GM19395 (cell line): ENCODE data around the gene DGAT2L6.

ENCODE experiments used
- ATAC-seq: cut with Tn5 transposase; IDR thresholded peaks from one replicate; pipeline ENCODE4 v1.9.1; 2021; ENCODE audit warnings: mild to moderate bottlenecking, moderate library complexity; ENCODE audit not compliant: unreplicated experiment

DGAT2L6 gene

GRCh38 chrX:70176938-70177533 lies at the start of gene DGAT2L6:
Gene DGAT2L6 (plus strand): TSS chrX:70177483. CDS start chrX:70177583, 100 bp downstream.
- no peak for ATAC-seq

- no peak for ATAC-seq
These were observed 49.2 kb upstream of the DGAT2L6 start for GRCh38 chrX:70128071-70128470.

GRCh38 chrX:70129816-70130215 lies 47.5 kb upstream of the DGAT2L6 start:
- ATAC-seq, result no peak

GRCh38 chrX:70132224-70132623 lies 45.1 kb upstream of the DGAT2L6 start:
- ATAC-seq, result no peak

- ATAC-seq, result no peak
These were observed 44.4 kb upstream of the DGAT2L6 start for GRCh38 chrX:70132877-70133302.

GRCh38 chrX:70133303-70134115 lies 43.8 kb upstream of the DGAT2L6 start, which contains the start of gene IGBP1:
Gene IGBP1 (plus strand): TSS chrX:70133447. CDS start chrX:70133948, 501 bp downstream.
- peak; percentile 92 for ATAC-seq

GRCh38 chrX:70134116-70134477 lies 43.2 kb upstream of the DGAT2L6 start:
- peak; percentile 13 for ATAC-seq

GRCh38 chrX:70138622-70139021 lies 38.7 kb upstream of the DGAT2L6 start:
- ATAC-seq, result no peak

- ATAC-seq, result no peak
These were observed 37.5 kb upstream of the DGAT2L6 start for GRCh38 chrX:70139736-70140135.

- no peak for ATAC-seq
These were observed 35.9 kb upstream of the DGAT2L6 start for GRCh38 chrX:70141373-70141772.

- ATAC-seq, result no peak
These were observed 10.4 kb upstream of the DGAT2L6 start for GRCh38 chrX:70166601-70167590.

- ATAC-seq, result no peak
These were observed 8.8 kb upstream of the DGAT2L6 start for GRCh38 chrX:70168238-70169188.

- no peak for ATAC-seq
These were observed 8.0 kb upstream of the DGAT2L6 start for GRCh38 chrX:70169281-70169680.

- ATAC-seq, result no peak
These were observed 5.7 kb upstream of the DGAT2L6 start for GRCh38 chrX:70171624-70172023.

GRCh38 chrX:70172221-70172620 lies 5.1 kb upstream of the DGAT2L6 start:
- no peak for ATAC-seq

GRCh38 chrX:70172964-70173363 lies 4.3 kb upstream of the DGAT2L6 start:
- ATAC-seq, result no peak

GRCh38 chrX:70174754-70175153 lies 2.5 kb upstream of the DGAT2L6 start:
- ATAC-seq, result no peak

- ATAC-seq, result no peak
These were observed 1.9 kb upstream of the DGAT2L6 start for GRCh38 chrX:70175338-70175737.

- no peak for ATAC-seq
These were observed 5.8 kb downstream of the DGAT2L6 start for GRCh38 chrX:70183091-70183490.

- no peak for ATAC-seq
These were observed 12.9 kb downstream of the DGAT2L6 start for GRCh38 chrX:70190225-70190624.
